ENCODE data around the gene RBM41. TPM values are rescaled to one million over a fixed set of nuclear protein-coding genes. Genes with fewer than 3 reads are reported as not detected.

The RBM41 gene
- total RNA-seq (2022; extraction: Qiagen RNA extraction; ENCODE audit: low read depth): 7.1 to 13.8 TPM (median 9.5 TPM) in 5 replicates

DNA sequence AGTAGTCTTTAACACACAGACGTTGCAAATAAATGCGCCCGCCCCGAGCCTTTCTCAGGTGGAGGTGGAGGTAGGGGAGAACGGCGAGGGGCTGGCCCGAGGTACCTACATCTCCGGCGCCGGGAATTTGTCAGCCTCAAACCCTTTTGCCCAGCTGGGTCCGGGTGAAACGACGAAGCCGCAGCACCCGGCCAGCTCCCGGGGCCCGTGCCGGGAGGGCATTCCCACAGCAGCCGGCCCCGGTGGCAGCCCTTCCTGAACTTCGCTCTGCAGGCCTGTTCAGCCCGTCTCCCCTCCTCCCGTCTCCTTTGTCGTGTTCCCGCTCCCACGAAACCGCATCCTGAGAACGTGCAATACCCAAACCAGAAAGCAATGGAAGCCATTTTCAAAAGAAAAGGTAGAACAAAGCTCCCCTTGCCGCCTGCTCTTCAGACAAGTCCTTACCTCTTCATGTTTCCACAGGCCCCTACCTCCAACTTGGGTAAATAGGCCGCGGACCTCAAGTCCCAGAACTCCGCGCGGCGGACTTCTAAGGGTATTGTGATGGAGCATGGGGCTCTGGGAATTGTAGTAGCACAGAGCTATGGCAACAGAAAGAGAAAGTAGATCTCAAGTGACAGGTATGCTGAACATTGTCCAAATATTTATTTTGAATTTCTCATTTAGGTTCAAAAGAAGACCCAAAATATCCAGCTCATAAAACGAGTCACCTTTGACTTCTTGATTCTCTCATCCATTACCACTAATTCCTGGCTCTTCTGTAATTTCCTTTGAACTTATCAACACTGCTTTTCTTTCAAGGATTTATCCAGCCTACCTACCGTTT lies at the start of gene RBM41:
Gene RBM41, minus strand, starts transcription at position 501 of the 826 bp plus-strand sequence. Its CDS starts 49 bp downstream, at position 452.

Other genes starting within 250 kb of the RBM41 start
- gene RIPPLY1, start 215.5 kb downstream of the RBM41 start, total RNA-seq (2022; extraction: Qiagen RNA extraction; ENCODE audit: low read depth): not detected in 5 replicates
- 5.7 to 8.2 TPM (median 7.9 TPM) in 5 replicates for gene CLDN2, start 198.4 kb downstream of the RBM41 start, total RNA-seq (2022; extraction: Qiagen RNA extraction; ENCODE audit: low read depth)
- gene MORC4, start 118.6 kb downstream of the RBM41 start, total RNA-seq (2022; extraction: Qiagen RNA extraction; ENCODE audit: low read depth): 32.7 to 46.9 TPM (median 33.4 TPM) in 5 replicates
- 13.3 to 20.0 TPM (median 15.5 TPM) in 5 replicates for gene NUP62CL, start 87.6 kb upstream of the RBM41 start, total RNA-seq (2022; extraction: Qiagen RNA extraction; ENCODE audit: low read depth)
- gene DNAAF6, start 87.8 kb upstream of the RBM41 start, total RNA-seq (2022; extraction: Qiagen RNA extraction; ENCODE audit: low read depth): not detected in 5 replicates

All from A549 treated with ZK216348 at 1 μM for 4 hours (cell line).